OCI-LY1 (cell line): ENCODE measurements around the gene INS.

Experiments used
- H2AFZ ChIP-seq: fragments of 200-600 bp; sonication (generic), shearing (Covaris generic); 2 replicates; pipeline ENCODE4 v1.6.0; 2014; ENCODE audit warnings: antibody characterized with exemption, mild to moderate bottlenecking, low read length
- H3F3A ChIP-seq: fragments of 200-600 bp; sonication (generic), shearing (Covaris generic); 2 replicates; pipeline ENCODE4 v1.6.0; 2014; ENCODE audit warnings: mild to moderate bottlenecking, antibody characterized with exemption, low read length, moderate library complexity; ENCODE audit not compliant: insufficient read depth
- H3K27ac ChIP-seq: fragments of 200-600 bp; sonication (generic); 2 replicates; pipeline ENCODE4 v1.5.1; 2014; ENCODE audit warnings: low read length, mixed run types, mild to moderate bottlenecking, low read depth; ENCODE audit not compliant: poor library complexity, severe bottlenecking
- H3K27me3 ChIP-seq: fragments of 200-600 bp; sonication (generic); 2 replicates; pipeline ENCODE4 v1.6.0; 2014; ENCODE audit warnings: antibody characterized with exemption, mild to moderate bottlenecking, low read length, moderate library complexity; ENCODE audit not compliant: insufficient read depth
- H3K36me3 ChIP-seq: fragments of 200-600 bp; sonication (generic); 2 replicates; pipeline ENCODE4 v1.6.1; 2014; ENCODE audit warnings: mild to moderate bottlenecking, antibody characterized with exemption, low read length, moderate library complexity, mixed read lengths; ENCODE audit not compliant: insufficient read depth
- H3K4me1 ChIP-seq: fragments of 200-600 bp; sonication (generic); 2 replicates; pipeline ENCODE4 v1.5.1; 2014; ENCODE audit warnings: mild to moderate bottlenecking, low read length, moderate library complexity; ENCODE audit not compliant: insufficient read depth, severe bottlenecking
- H3K4me2 ChIP-seq: fragments of 200-600 bp; sonication (generic), shearing (Covaris generic); 2 replicates; pipeline ENCODE4 v1.6.1; 2014; ENCODE audit warnings: low read length
- H3K4me3 ChIP-seq: fragments of 200-600 bp; sonication (generic); 2 replicates; pipeline ENCODE4 v1.5.1; 2014; ENCODE audit warnings: low read length, low read depth, mild to moderate bottlenecking, mixed read lengths; ENCODE audit not compliant: poor library complexity, severe bottlenecking
- H3K79me2 ChIP-seq: fragments of 200-600 bp; shearing (Covaris generic); 2 replicates; pipeline ENCODE4 v1.6.1; 2016; ENCODE audit warnings: mixed run types, low read length, mixed read lengths; ENCODE audit not compliant: insufficient read depth
- H3K9ac ChIP-seq: fragments of 200-600 bp; sonication (generic), shearing (Covaris generic); 2 replicates; pipeline ENCODE4 v1.6.1; 2014; ENCODE audit warnings: mild to moderate bottlenecking, low read length, mixed read lengths
- H3K9me2 ChIP-seq: fragments of 200-600 bp; sonication (generic), shearing (Covaris generic); 2 replicates; pipeline ENCODE4 v1.6.1; 2014; ENCODE audit warnings: low read depth, mild to moderate bottlenecking, low read length, mixed read lengths
- H3K9me3 ChIP-seq: fragments of 200-600 bp; shearing (Covaris generic); 2 replicates; pipeline ENCODE4 v1.6.1; 2014; ENCODE audit warnings: low read length, mixed read lengths
- H4K20me1 ChIP-seq: fragments of 200-600 bp; sonication (generic), shearing (Covaris generic); 2 replicates; pipeline ENCODE4 v1.6.0; 2016; ENCODE audit warnings: mild to moderate bottlenecking, low read length; ENCODE audit not compliant: insufficient read depth
- CTCF ChIP-seq: fragments of 200-600 bp; sonication (generic), shearing (Covaris generic); IDR thresholded peaks from 2 replicates; pipeline ENCODE4 v1.5.1; 2017; ENCODE audit warnings: mild to moderate bottlenecking, antibody characterized with exemption, low read length, moderate library complexity, mixed read lengths
- EZH2 ChIP-seq: fragments of 200-600 bp; sonication (generic), shearing (Covaris generic); IDR thresholded peaks from 2 replicates; pipeline ENCODE4 v1.8.0; 2017; ENCODE audit warnings: borderline replicate concordance, mixed run types, mild to moderate bottlenecking, antibody characterized with exemption, low read length, moderate library complexity, mixed read lengths

INS gene

GRCh38 chr11:2182075-2182474 is 21.1 kb upstream of the INS start:
- Histone ChIP-seq H3K4me1 (no peaks in the 10 kb centered on the region), H3K36me3 (no peaks in the 10 kb centered on the region)

GRCh38 chr11:2180789-2181370 is 19.9 kb upstream of the INS start:
- Histone ChIP-seq H3K36me3 (no peaks in the 10 kb centered on the region), H3K9ac (no peak overlapping the region), H3K4me1 (no peaks in the 10 kb centered on the region), H4K20me1 (no peaks in the 10 kb centered on the region), H3K27me3 (no peaks in the 10 kb centered on the region), H3F3A (no peaks in the 10 kb centered on the region), H3K9me3 (no peaks in the 10 kb centered on the region), H3K79me2 (no peaks in the 10 kb centered on the region), H2AFZ (no peak overlapping the region), H3K4me3 (no peak overlapping the region), H3K4me2 (no peak overlapping the region), H3K27ac (no peak overlapping the region), H3K9me2 (no peaks in the 10 kb centered on the region)
- no peak for TF ChIP-seq EZH2
- no peak for TF ChIP-seq CTCF

More at GRCh38 chr11:2182075-2182474, 21.1 kb upstream of the INS start:
- no peak overlapping the region for H3K4me3 ChIP-seq
- H3K4me2 ChIP-seq, result no peak overlapping the region
- H2AFZ ChIP-seq, result no peak overlapping the region
- TF ChIP-seq EZH2 (no peak), CTCF (no peak)
- H3K27me3 ChIP-seq, result no peaks in the 10 kb centered on the region
- no peaks in the 10 kb centered on the region for H3K79me2 ChIP-seq
- no peaks in the 10 kb centered on the region for H3F3A ChIP-seq
- no peak overlapping the region for H3K9ac ChIP-seq
- no peaks in the 10 kb centered on the region for H3K9me3 ChIP-seq
- no peaks in the 10 kb centered on the region for H3K9me2 ChIP-seq
- H3K27ac ChIP-seq, result no peak overlapping the region
- no peaks in the 10 kb centered on the region for H4K20me1 ChIP-seq

- Histone ChIP-seq H3K27ac (no peak overlapping the region), H3K36me3 (no peaks in the 10 kb centered on the region), H3K9ac (no peak overlapping the region), H3K9me2 (no peaks in the 10 kb centered on the region), H3K9me3 (no peaks in the 10 kb centered on the region), H3F3A (no peaks in the 10 kb centered on the region), H4K20me1 (no peaks in the 10 kb centered on the region), H3K27me3 (no peaks in the 10 kb centered on the region), H3K4me2 (no peak overlapping the region), H3K79me2 (no peaks in the 10 kb centered on the region), H3K4me1 (no peaks in the 10 kb centered on the region), H3K4me3 (no peak overlapping the region), H2AFZ (no peak overlapping the region)
- TF ChIP-seq CTCF (no peak), EZH2 (no peak)
Measured at GRCh38 chr11:2180347-2180746, 19.3 kb upstream of the INS start.
